Neural cell (in vitro differentiated cells): ENCODE data around the gene NR0B1. TPM values are rescaled to one million over a fixed set of nuclear protein-coding genes. Genes with fewer than 3 reads are reported as not detected.

Experiments
- H2AFZ ChIP-seq: fragments of 200-600, 300-800 bp; sonication (generic), shearing (Covaris generic); 2 replicates; pipeline ENCODE4 v1.6.0; 2014; ENCODE audit warnings: low read depth, mild to moderate bottlenecking, antibody characterized with exemption, low read length, moderate library complexity
- H3F3A ChIP-seq: fragments of 200-600 bp; shearing (Covaris generic); 2 replicates; pipeline ENCODE4 v1.6.1; 2016; ENCODE audit warnings: mild to moderate bottlenecking, moderate library complexity, mixed read lengths, antibody characterized with exemption, low read length; ENCODE audit not compliant: insufficient read depth, poor library complexity, severe bottlenecking
- H3K27ac ChIP-seq: fragments of 200-600, 300-800 bp; sonication (generic), shearing (Covaris generic); 2 replicates; pipeline ENCODE4 v1.5.1; 2014; ENCODE audit warnings: mild to moderate bottlenecking, low read length, moderate library complexity
- H3K27me3 ChIP-seq: fragments of 300-800, 200-600 bp; sonication (generic), shearing (Covaris generic); 2 replicates; pipeline ENCODE4 v1.6.0; 2014; ENCODE audit warnings: mild to moderate bottlenecking, low read depth, low read length, moderate library complexity; ENCODE audit not compliant: insufficient read depth
- H3K36me3 ChIP-seq: fragments of 300-800, 200-600 bp; sonication (generic), shearing (Covaris generic); 2 replicates; pipeline ENCODE4 v1.5.1; 2014; ENCODE audit warnings: mild to moderate bottlenecking, antibody characterized with exemption, low read length, moderate library complexity; ENCODE audit not compliant: insufficient read depth
- H3K4me2 ChIP-seq: fragments of 300-800, 200-600 bp; sonication (generic), shearing (Covaris generic); 2 replicates; pipeline ENCODE4 v1.6.0; 2014; ENCODE audit warnings: mild to moderate bottlenecking, low read length
- H3K4me3 ChIP-seq: fragments of 300-800, 200-600 bp; sonication (generic), shearing (Covaris generic); 2 replicates; pipeline ENCODE4 v1.5.1; 2014; ENCODE audit warnings: mild to moderate bottlenecking, low read length, moderate library complexity
- H3K79me2 ChIP-seq: fragments of 200-600 bp; shearing (Covaris generic); replicated peaks from 2 replicates; pipeline ENCODE4 v1.6.0; 2014; ENCODE audit warnings: mild to moderate bottlenecking, low read length, moderate library complexity; ENCODE audit not compliant: insufficient read depth
- H3K9ac ChIP-seq: fragments of 300-800, 200-600 bp; sonication (generic), shearing (Covaris generic); 2 replicates; pipeline ENCODE4 v1.6.1; 2016; ENCODE audit warnings: mild to moderate bottlenecking, low read length, mixed read lengths
- H3K9me2 ChIP-seq: fragments of 200-600 bp; shearing (Covaris generic); 2 replicates; pipeline ENCODE4 v1.6.1; 2016; ENCODE audit warnings: mild to moderate bottlenecking, low read length, mixed read lengths; ENCODE audit not compliant: insufficient read depth
- H3K9me3 ChIP-seq: fragments of 200-600, 300-800 bp; sonication (generic), shearing (Covaris generic); 2 replicates; pipeline ENCODE4 v1.6.1; 2016; ENCODE audit warnings: mild to moderate bottlenecking, mixed run types, low read length, moderate library complexity, mixed read lengths
- H4K20me1 ChIP-seq: fragments of 200-600 bp; shearing (Covaris generic); 2 replicates; pipeline ENCODE4 v1.6.1; 2016; ENCODE audit warnings: mild to moderate bottlenecking, mixed run types; ENCODE audit not compliant: insufficient read depth
- CTCF ChIP-seq: fragments of 450-650 bp; IDR thresholded peaks from 2 replicates; pipeline ENCODE4 v1.5.1; 2014; ENCODE audit warnings: antibody characterized with exemption, mild to moderate bottlenecking, moderate library complexity; ENCODE audit not compliant: poor library complexity, severe bottlenecking
- EP300 ChIP-seq: fragments of 450-650 bp; conservative IDR thresholded peaks from 2 replicates; pipeline ENCODE4 v1.6.1; 2014; ENCODE audit warnings: antibody characterized with exemption, mild to moderate bottlenecking, moderate library complexity; ENCODE audit not compliant: poor library complexity, severe bottlenecking
- EZH2 ChIP-seq: fragments of 200-600, 300-800 bp; shearing (Covaris generic), sonication (generic); IDR thresholded peaks from 2 replicates; pipeline ENCODE4 v1.6.1; 2014; ENCODE audit warnings: antibody characterized with exemption, low read length, borderline replicate concordance, mild to moderate bottlenecking; ENCODE audit not compliant: insufficient read depth, poor library complexity, severe bottlenecking
- MXI1 ChIP-seq: fragments of 450-650 bp; conservative IDR thresholded peaks from 2 replicates; pipeline ENCODE4 v1.6.1; 2014; ENCODE audit warnings: antibody characterized with exemption, mild to moderate bottlenecking; ENCODE audit not compliant: poor library complexity, severe bottlenecking
- POLR2AphosphoS5 ChIP-seq: IDR thresholded peaks from 2 replicates; pipeline ENCODE4 v1.6.1; 2012
- RAD21 ChIP-seq: fragments of 450-650 bp; conservative IDR thresholded peaks from 2 replicates; pipeline ENCODE4 v1.6.1; 2014; ENCODE audit warnings: antibody characterized with exemption, mild to moderate bottlenecking, moderate library complexity
- SMC3 ChIP-seq: fragments of 450-650 bp; conservative IDR thresholded peaks from 2 replicates; pipeline ENCODE4 v1.6.1; 2014; ENCODE audit warnings: antibody characterized with exemption, mild to moderate bottlenecking, moderate library complexity; ENCODE audit not compliant: poor library complexity
- TAF1 ChIP-seq: IDR thresholded peaks from 2 replicates; pipeline ENCODE4 v1.6.1; 2012; ENCODE audit warnings: low read depth
- polyA plus RNA-seq: library from polyadenylated mRNA; depleted of rRNA; stranded (reverse); fragments of >200 nt; gene quantifications from 2 replicates; pipeline ENCODE4 v1.2.3, GENCODE V29; 2014
- TF ChIP-seq, protein P1 (sequence below): IDR thresholded peaks from 2 replicates; pipeline ENCODE4 v1.6.1; 2012; ENCODE audit warnings: borderline replicate concordance

The NR0B1 gene
- polyA plus RNA-seq, 1 donor from 2014 or later = not detected

DNA sequence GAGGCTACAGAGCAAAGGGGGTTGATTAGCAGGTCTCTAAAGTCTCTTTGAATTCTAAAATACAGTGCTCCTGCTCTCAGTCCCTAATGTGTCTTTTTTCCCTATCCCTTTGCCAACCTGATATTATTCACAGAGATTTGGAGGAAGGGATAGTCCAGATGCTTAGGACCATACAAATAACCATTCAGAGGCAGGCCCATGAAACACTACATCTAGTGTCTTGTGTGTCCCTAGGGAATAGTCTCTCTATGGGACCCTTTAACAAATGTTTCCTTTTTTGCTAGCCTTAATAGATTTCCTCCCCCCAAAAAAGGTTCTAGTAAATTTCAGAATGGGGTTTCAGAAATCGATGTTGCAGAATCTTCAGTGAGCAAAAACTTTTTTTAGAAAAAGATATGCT is 1.7 kb downstream of the NR0B1 start:
- peaks cover 28% of the 10 kb centered on the region for H3K27me3 ChIP-seq
- H3K9me2 ChIP-seq = no peaks in the 10 kb centered on the region
- no peak overlapping the region for H3K4me2 ChIP-seq
- H3K9ac ChIP-seq = no peak overlapping the region
- no peaks in the 10 kb centered on the region for H3F3A ChIP-seq
- H4K20me1 ChIP-seq = no peaks in the 10 kb centered on the region
- H3K27ac ChIP-seq = no peak overlapping the region
- H2AFZ ChIP-seq = no peak overlapping the region
- no peaks in the 10 kb centered on the region for H3K36me3 ChIP-seq
- H3K9me3 ChIP-seq = no peaks in the 10 kb centered on the region
- no peak overlapping the region for H3K4me3 ChIP-seq
- H3K79me2 ChIP-seq = no peaks in the 10 kb centered on the region
- no peak for TF ChIP-seq EP300
- TF ChIP-seq POLR2AphosphoS5 = no peak
- TF ChIP-seq RAD21 = no peak
- no peak for TF ChIP-seq MXI1
- TF ChIP-seq SMC3 = no peak
- no peak for TF ChIP-seq TAF1
- TF ChIP-seq CTCF = no peak
- no peak for TF ChIP-seq EZH2
- TF ChIP-seq, protein P1, sequence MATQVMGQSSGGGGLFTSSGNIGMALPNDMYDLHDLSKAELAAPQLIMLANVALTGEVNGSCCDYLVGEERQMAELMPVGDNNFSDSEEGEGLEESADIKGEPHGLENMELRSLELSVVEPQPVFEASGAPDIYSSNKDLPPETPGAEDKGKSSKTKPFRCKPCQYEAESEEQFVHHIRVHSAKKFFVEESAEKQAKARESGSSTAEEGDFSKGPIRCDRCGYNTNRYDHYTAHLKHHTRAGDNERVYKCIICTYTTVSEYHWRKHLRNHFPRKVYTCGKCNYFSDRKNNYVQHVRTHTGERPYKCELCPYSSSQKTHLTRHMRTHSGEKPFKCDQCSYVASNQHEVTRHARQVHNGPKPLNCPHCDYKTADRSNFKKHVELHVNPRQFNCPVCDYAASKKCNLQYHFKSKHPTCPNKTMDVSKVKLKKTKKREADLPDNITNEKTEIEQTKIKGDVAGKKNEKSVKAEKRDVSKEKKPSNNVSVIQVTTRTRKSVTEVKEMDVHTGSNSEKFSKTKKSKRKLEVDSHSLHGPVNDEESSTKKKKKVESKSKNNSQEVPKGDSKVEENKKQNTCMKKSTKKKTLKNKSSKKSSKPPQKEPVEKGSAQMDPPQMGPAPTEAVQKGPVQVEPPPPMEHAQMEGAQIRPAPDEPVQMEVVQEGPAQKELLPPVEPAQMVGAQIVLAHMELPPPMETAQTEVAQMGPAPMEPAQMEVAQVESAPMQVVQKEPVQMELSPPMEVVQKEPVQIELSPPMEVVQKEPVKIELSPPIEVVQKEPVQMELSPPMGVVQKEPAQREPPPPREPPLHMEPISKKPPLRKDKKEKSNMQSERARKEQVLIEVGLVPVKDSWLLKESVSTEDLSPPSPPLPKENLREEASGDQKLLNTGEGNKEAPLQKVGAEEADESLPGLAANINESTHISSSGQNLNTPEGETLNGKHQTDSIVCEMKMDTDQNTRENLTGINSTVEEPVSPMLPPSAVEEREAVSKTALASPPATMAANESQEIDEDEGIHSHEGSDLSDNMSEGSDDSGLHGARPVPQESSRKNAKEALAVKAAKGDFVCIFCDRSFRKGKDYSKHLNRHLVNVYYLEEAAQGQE = no peak

GRCh38 chrX:30304866-30305265 is 4.3 kb downstream of the NR0B1 start:
- H3K27me3 ChIP-seq = peaks cover 27% of the 10 kb centered on the region
- no peaks in the 10 kb centered on the region for H3K9me2 ChIP-seq
- H4K20me1 ChIP-seq = no peaks in the 10 kb centered on the region
- H3K27ac ChIP-seq = no peak overlapping the region
- no peaks in the 10 kb centered on the region for H3K9me3 ChIP-seq
- no peak overlapping the region for H3K4me2 ChIP-seq
- no peak overlapping the region for H3K4me3 ChIP-seq
- no peaks in the 10 kb centered on the region for H3F3A ChIP-seq
- TF ChIP-seq POLR2AphosphoS5 (no peak), EZH2 (no peak), SMC3 (no peak), RAD21 (no peak), CTCF (no peak), MXI1 (no peak), TAF1 (no peak), EP300 (no peak)
- TF ChIP-seq, protein P1 = no peak
- H3K79me2 ChIP-seq = no peaks in the 10 kb centered on the region
- H3K36me3 ChIP-seq = no peaks in the 10 kb centered on the region
- H2AFZ ChIP-seq = no peak overlapping the region
- no peak overlapping the region for H3K9ac ChIP-seq
